Measurements from ENCODE around the gene LIF.
A peak's percentile ranks its signal among the peaks of the same experiment; 100 is the strongest.
"Not testable (repeated sequence)": the region's sequence is repeated elsewhere in the genome, so short reads cannot be mapped to it uniquely, and the experiment has no call there.

LIF gene

DNA sequence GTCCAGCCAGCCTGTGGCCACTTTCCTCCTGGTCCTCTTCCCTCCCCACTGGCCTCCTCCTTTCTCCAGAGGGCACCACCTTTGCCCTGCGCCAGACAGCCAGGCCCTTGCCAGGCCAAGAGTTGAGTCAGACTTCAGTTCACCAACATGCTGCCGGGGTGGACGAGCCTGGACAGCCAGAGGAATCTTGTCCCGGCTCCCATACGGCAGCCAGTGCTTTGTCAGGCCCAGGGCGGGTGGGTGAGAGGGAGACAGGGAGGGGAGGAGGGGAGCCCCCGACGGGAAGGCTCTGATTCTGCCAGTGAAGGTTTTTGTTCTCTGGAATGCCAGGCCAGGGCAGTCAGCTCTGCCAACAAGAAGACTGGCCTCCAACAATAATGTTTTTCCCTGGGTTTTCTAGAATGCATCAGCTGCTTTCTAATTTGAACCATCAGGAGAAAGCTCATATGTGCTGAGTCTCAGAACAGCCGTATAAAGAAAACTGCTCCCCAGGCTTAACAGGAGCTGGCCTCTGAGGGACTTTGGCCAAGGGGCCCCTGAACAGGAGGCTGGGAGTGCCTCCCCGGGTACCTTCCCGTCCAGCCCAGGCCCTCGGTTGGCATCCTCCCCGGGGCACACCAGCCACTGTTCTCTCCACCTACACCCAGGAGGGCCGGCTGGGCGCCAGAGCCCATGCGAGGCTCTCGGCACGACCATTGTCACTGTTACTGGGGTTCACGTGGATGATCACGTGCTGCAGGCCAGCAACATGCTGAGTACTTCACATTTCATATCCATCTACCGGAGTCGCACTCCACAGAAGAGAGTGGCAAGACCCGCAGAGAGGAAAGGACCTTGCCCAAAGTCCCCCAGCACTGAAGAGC is 28.6 kb downstream of the LIF start:
- H3K9me3 Mint-ChIP-seq = no peaks in the 10 kb centered on the region
- peaks cover 4% of the 10 kb centered on the region for H3K36me3 Mint-ChIP-seq (ENCODE audit: insufficient read depth)
- H3K27me3 Mint-ChIP-seq = no peaks in the 10 kb centered on the region
- ATAC-seq (replicated peaks) = no peak
- DNase-seq = no peak
- peaks cover 34 to 43% of the 10 kb centered on the region in 2 donors for H3K4me1 Mint-ChIP-seq (ENCODE audit: low read depth in 2 of 2)
- H3K27ac Mint-ChIP-seq = peak overlapping the region in 1 of 2 donors; percentile 45
- no peak overlapping the region for H3K4me3 Mint-ChIP-seq

DNA sequence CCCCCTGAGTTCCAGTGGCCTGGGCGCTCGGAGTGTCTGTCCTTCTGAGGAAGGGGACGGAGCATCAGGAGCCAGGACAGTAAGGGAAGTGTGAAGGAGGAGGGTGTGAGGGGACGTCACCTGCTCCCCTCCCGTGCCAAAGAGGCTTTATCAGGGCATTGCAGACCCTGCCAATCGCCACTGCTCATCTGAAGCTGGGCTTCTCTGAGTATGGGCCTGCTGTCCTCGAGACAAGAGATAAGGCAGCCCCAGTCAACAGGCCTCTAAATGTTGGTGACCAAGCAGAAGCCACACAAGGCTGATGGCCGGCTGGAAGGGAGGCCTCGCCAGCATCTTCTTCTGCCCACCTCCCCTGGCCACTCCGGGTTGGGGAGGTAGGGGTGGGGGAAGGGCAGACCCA is 29.8 kb downstream of the LIF start:
- DNase-seq = no peak
- no peak for ATAC-seq (replicated peaks)
- peaks cover 4% of the 10 kb centered on the region for H3K36me3 Mint-ChIP-seq (ENCODE audit: insufficient read depth)
- H3K4me3 Mint-ChIP-seq = no peak overlapping the region
- no peaks in the 10 kb centered on the region for H3K9me3 Mint-ChIP-seq
- no peak overlapping the region for H3K27ac Mint-ChIP-seq
- no peaks in the 10 kb centered on the region for H3K27me3 Mint-ChIP-seq
- peaks cover 31 to 38% of the 10 kb centered on the region in 2 donors for H3K4me1 Mint-ChIP-seq (ENCODE audit: low read depth in 2 of 2)

DNA sequence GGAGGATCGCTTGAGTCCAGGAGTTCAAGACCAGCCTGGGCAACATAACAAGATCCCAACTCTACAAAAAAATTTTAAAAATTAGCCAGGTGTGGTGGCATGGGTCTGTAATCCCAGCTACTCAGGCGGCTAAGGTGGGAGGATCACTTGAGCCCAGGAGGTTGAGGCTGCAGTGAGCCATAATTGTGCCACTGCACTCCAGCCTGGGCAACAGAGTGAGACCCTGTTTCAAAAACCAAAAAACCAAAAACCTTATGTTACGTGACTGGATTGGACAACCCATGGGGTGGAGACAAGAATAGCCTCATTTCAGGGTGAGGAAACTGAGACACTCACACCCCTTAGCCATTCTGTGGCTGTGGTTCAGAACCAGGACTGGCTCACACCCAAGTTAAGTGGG is 30.3 kb downstream of the LIF start:
- not testable (repeated sequence) for ATAC-seq (replicated peaks); H3K9me3 Mint-ChIP-seq; H3K27ac Mint-ChIP-seq; H3K36me3 Mint-ChIP-seq (ENCODE audit: insufficient read depth); H3K27me3 Mint-ChIP-seq; H3K4me3 Mint-ChIP-seq; DNase-seq
- peaks cover 27 to 33% of the 10 kb centered on the region in 2 donors for H3K4me1 Mint-ChIP-seq (ENCODE audit: low read depth in 2 of 2)

DNA sequence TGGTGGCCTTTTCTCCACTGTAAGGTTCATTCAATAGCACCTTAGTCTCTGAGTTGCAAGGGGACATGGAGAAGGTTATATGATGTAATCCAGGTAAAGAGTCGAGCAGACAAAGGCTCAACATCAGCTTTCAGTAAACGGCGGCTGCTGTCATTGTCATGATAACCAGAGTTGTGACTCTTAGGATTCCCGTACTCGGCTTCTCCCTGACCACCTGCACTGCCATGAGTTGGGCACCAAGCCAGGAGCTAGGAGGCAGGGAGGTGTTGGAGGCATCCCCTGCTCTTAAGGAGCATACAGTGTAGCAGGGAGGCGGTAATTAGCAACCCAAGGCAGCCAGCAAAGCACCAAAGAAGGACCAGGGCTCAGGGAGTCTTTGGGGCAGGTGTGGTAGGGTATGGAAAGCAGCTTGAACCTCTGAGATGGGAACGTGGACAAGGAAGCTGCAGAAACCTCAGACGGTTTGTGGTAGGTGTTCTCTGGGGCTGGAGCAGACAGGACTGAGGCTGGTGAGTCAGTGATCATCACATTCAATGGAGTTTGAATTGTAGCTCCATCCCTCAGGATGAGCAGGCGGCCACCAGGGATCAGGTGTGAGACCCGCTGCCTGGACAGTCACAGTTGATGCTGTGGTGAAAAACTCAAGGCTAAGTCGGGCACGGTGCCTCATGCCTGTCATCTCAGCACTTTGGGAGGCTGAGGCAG is 31.7 kb downstream of the LIF start:
- Mint-ChIP-seq H3K4me1 (ENCODE audit: low read depth in 2 of 2) (peaks cover 13 to 19% of the 10 kb centered on the region in 2 donors), H3K4me3 (no peak overlapping the region), H3K9me3 (no peaks in the 10 kb centered on the region), H3K27ac (peak overlapping the region in 1 of 2 donors; percentile 62), H3K36me3 (ENCODE audit: insufficient read depth) (no peaks in the 10 kb centered on the region), H3K27me3 (no peaks in the 10 kb centered on the region)
- no peak for DNase-seq
- no peak for ATAC-seq (replicated peaks)

DNA sequence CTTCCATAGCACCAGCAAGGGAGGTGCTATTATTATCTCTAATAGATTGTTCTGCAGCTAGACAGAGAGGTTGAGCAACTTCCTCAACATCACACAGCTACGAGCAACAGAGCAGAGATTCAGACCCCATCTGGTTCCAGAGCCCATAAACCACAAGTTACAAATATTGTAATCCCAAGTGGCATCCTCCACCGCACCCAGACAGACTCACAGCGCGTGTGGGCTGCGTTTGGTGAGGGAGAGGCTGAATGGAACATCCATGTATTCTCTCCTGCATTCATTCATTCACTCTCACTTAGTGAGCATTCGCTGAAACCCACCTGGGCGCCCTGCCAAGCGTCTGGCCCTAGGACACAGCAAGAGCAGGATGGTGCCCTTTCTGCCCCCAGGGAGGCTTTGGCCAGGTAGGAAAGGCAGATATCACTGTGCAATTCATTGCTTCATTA is 33.5 kb downstream of the LIF start:
- H3K4me1 Mint-ChIP-seq (ENCODE audit: low read depth in 2 of 2) = peaks cover 7 to 12% of the 10 kb centered on the region in 2 donors

DNA sequence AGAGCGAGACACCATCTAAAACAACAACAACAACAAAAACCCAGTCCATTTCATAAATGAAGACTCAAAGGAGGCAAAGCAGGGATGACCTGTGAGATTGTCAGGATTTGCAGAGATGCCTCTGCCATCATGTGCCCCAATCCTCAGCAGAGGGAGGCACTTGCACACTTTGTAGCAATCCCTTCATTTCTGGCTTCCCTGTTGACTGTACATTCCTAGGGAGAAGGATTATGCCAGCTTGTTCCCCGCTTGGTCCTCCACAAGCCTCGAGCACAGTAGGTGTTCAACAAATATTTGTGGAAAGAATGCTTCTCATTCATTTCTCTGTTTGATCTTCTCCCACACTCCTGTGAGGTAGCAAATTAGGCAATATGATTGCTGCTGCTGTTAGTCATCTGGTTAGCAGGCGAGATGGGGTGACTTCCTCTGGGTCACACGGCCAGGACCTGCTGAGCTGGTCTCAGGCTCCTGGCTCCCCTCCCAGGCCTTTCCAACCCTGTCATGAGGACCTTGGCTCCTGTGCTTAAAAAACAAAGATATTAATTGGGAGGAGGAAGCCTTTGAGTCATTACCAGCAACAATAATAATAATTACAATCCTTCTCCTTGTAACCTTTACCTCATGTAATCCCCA is 34.1 kb downstream of the LIF start:
- Mint-ChIP-seq H3K4me1 (ENCODE audit: low read depth in 2 of 2) (peaks cover 7 to 12% of the 10 kb centered on the region in 2 donors), H3K27me3 (no peaks in the 10 kb centered on the region), H3K27ac (peak overlapping the region; percentile 16 to 87), H3K4me3 (no peak overlapping the region), H3K9me3 (no peaks in the 10 kb centered on the region), H3K36me3 (ENCODE audit: insufficient read depth) (no peaks in the 10 kb centered on the region)
- DNase-seq = no peak
- no peak for ATAC-seq (replicated peaks)

More for the DNA sequence above, 33.5 kb downstream of the LIF start:
- no peaks in the 10 kb centered on the region for H3K9me3 Mint-ChIP-seq
- no peak overlapping the region for H3K4me3 Mint-ChIP-seq
- peak overlapping the region; percentile 16 to 87 for H3K27ac Mint-ChIP-seq
- ATAC-seq (replicated peaks) = no peak
- H3K36me3 Mint-ChIP-seq (ENCODE audit: insufficient read depth) = no peaks in the 10 kb centered on the region
- no peak for DNase-seq
- H3K27me3 Mint-ChIP-seq = no peaks in the 10 kb centered on the region

DNA sequence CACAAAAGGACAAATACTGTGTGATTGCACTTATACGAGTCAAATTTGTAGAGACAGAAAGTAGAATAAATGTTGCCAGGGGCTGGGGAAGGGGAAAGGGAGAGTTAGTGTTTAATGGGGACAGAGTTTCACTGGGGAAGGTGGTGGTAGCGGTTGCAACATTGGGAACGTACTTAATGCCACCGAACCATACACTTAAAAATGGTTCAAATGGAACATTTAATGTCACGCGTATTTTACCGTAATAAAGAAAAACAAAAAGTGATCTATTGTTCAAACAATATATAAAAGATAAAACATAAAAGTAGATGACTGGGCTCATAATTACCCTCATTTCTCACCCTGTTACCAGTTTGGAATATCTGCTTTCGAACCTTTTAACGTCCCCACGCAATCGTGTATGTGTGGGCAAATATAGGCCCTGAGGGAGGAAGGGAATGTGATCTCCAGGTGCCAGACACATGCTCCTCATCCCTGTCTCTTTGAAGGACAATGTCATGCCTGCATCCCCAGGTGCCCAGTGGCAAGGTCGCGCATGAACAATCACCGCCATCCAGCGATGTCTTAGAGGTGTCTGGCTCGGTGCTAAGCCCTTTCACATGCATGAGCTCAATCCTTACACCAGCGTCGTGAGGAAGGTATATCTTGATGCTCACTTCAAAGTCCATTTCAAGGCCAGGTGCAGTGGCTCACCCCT is 35.3 kb downstream of the LIF start:
- H3K4me1 Mint-ChIP-seq (ENCODE audit: low read depth in 2 of 2) = peaks cover 7 to 14% of the 10 kb centered on the region in 2 donors
- no peak overlapping the region for H3K27ac Mint-ChIP-seq

DNA sequence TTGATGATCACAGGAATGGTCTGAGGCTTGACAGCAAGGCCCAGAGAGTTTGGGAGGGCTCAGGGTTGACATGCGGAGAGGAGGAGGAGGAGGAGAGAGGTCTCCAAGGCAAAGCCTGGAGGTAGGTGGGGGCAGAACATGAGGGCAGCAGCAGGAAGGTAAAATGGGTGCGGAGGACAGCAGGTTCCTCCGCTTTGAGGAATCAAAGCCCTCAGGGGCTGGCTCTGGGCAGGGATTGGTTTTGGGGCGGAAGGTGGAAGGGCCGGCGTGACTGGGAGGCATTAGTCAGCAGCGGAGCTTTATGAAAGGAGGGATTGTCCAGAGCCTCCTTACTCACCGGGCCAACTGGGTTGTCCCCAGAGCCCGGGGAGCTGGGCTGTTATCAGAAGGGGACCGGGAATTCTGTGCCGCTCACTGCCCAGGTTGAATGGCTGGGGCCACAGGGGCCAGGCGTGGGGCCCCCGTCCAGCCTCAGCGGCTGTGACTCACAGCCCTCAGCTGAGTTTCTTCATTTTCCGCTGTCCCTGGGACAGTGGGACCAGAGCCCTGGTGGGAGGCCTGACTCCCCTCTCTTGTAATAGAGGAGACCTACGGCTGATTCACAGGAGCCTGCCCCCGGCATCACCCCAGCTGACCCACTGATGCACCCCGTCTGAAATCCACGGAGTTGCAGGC is 36.2 kb downstream of the LIF start:
- Mint-ChIP-seq H3K9me3 (no peaks in the 10 kb centered on the region), H3K36me3 (ENCODE audit: insufficient read depth) (no peaks in the 10 kb centered on the region), H3K4me1 (ENCODE audit: low read depth in 2 of 2) (peaks cover 7 to 14% of the 10 kb centered on the region in 2 donors), H3K4me3 (no peak overlapping the region), H3K27me3 (no peaks in the 10 kb centered on the region), H3K27ac (no peak overlapping the region)
- DNase-seq (no peak), ATAC-seq (replicated peaks) (no peak)

More for the DNA sequence above, 35.3 kb downstream of the LIF start:
- ATAC-seq (replicated peaks) (no peak), DNase-seq (no peak)
- H3K9me3 Mint-ChIP-seq = no peaks in the 10 kb centered on the region
- H3K27me3 Mint-ChIP-seq = no peaks in the 10 kb centered on the region
- H3K4me3 Mint-ChIP-seq = no peak overlapping the region
- H3K36me3 Mint-ChIP-seq (ENCODE audit: insufficient read depth) = no peaks in the 10 kb centered on the region

DNA sequence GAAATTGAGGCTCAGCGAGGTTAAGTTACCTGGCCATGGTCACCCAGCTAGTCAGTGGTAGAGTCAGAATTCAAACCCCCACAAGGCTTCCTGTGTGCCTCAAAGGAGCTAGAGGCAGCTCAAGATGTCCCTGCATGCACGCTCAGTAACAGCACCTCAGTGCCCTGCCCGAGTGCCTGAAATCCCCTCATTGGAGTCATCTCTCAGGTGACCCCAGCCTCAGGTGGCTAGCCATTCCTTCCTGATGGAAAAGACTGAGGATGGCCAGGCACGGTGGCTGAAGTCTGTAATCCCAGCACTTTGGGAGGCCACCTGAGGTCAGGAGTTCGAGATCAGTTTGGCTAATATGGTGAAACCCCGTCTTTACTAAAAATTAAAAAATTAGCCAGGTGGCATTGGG is 36.9 kb downstream of the LIF start:
- peak overlapping the region in 1 of 2 donors; percentile 49 for H3K27ac Mint-ChIP-seq
- peaks cover 7 to 11% of the 10 kb centered on the region in 2 donors for H3K4me1 Mint-ChIP-seq (ENCODE audit: low read depth in 2 of 2)
- ATAC-seq (replicated peaks) (no peak), DNase-seq (no peak)
- no peak overlapping the region for H3K4me3 Mint-ChIP-seq
- H3K9me3 Mint-ChIP-seq = no peaks in the 10 kb centered on the region
- no peaks in the 10 kb centered on the region for H3K36me3 Mint-ChIP-seq (ENCODE audit: insufficient read depth)
- H3K27me3 Mint-ChIP-seq = no peaks in the 10 kb centered on the region

DNA sequence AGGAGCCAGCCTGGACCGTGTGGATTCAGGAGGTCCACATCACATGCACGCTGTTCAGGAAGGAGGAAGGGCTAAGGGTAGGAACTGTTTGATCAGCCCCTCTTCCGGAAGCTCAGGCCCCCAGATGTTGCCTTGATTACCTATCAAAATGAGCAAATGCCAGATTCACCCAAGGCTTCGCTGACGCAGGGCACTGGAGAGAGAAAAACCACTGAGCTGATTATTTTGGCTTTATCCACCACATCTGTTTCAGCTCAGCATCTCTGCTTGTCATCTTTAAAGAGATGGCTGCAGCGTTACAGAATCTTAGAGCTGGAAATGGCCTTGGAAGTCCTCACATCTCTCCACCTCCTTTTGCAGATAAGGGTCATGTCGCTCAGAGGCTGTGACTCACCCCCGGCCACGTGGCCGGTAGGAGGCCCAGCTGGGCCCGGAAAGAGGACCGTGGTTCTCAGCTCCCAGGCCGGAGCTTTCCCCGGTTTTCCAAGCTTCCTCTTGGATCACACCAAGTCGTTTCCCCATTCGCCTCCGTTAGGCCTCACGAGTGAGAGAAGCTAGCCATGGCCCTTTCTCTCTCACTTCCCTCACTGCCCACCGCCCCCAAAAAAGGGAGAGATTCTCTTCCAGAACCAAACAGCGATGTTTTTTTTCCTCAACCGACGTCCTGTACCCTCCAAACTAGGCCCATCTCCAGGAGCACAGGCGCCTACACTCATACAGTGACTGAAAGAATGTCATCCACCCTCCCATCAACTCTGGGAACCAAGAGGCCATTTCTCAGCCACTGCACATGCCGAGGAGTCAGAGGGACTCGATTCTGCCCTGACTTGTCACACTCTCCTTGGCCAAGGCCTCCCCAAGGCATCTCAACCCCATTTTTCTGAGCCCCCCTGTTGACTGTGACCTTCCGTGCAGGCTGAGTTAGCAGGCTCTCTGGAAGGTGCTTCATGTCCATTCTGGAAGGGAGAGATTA is 37.6 kb downstream of the LIF start:
- Mint-ChIP-seq H3K4me3 (no peak overlapping the region), H3K27me3 (no peaks in the 10 kb centered on the region), H3K4me1 (ENCODE audit: low read depth in 2 of 2) (peaks cover 7 to 11% of the 10 kb centered on the region in 2 donors), H3K27ac (peak overlapping the region in 1 of 2 donors; percentile 49), H3K9me3 (no peaks in the 10 kb centered on the region), H3K36me3 (ENCODE audit: insufficient read depth) (no peaks in the 10 kb centered on the region)
- DNase-seq = no peak
- no peak for ATAC-seq (replicated peaks)

DNA sequence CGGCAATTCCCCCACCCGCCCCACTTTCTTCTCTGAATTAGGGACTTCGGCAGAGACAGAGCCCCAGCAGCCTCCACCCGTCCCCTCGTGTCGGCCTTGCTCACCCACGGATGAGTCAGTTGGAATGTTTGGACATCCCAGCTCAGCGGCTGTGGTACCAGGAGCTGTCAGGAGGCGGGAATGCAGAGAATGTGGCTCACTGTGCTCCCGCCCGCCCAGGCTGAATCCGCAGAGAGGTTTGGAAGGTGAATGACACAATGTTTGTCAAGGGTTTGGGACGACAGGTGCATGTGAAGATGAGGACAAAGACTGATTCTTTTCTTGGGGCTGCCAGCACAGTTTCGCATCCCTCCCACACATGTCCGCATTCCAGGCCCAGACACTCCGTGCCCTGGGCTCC is 39.6 kb downstream of the LIF start:
- H3K4me1 Mint-ChIP-seq (ENCODE audit: low read depth in 2 of 2) = peaks cover 0 to 1% of the 10 kb centered on the region in 2 donors
- H3K4me3 Mint-ChIP-seq = no peak overlapping the region
- H3K36me3 Mint-ChIP-seq (ENCODE audit: insufficient read depth) = no peaks in the 10 kb centered on the region
- no peak for ATAC-seq (replicated peaks)
- no peaks in the 10 kb centered on the region for H3K9me3 Mint-ChIP-seq
- H3K27me3 Mint-ChIP-seq = no peaks in the 10 kb centered on the region
- DNase-seq = no peak
- H3K27ac Mint-ChIP-seq = no peak overlapping the region

All from effector memory CD8-positive, alpha-beta T cell (primary cell).